Head of caudate nucleus (tissue), 42 donors: ENCODE data around the gene ATG10.
"Not testable (repeated sequence)": the region's sequence is repeated elsewhere in the genome, so short reads cannot be mapped to it uniquely, and the experiment has no call there.

Experiments
- DNase-seq, 42 donors: peaks; one replicate each; pipeline versions ENCODE4 v3.0.0 to v3.0.0-alpha.2; 2020 to 2021; ENCODE audit warnings: mixed read lengths in 7 of 42
- intact Hi-C: fragments of 100-400 bp; cut with DNase I; formaldehyde crosslinking; loops from one replicate; pipeline ENCODE4 v1.15.0; 2022

The ATG10 gene

DNA sequence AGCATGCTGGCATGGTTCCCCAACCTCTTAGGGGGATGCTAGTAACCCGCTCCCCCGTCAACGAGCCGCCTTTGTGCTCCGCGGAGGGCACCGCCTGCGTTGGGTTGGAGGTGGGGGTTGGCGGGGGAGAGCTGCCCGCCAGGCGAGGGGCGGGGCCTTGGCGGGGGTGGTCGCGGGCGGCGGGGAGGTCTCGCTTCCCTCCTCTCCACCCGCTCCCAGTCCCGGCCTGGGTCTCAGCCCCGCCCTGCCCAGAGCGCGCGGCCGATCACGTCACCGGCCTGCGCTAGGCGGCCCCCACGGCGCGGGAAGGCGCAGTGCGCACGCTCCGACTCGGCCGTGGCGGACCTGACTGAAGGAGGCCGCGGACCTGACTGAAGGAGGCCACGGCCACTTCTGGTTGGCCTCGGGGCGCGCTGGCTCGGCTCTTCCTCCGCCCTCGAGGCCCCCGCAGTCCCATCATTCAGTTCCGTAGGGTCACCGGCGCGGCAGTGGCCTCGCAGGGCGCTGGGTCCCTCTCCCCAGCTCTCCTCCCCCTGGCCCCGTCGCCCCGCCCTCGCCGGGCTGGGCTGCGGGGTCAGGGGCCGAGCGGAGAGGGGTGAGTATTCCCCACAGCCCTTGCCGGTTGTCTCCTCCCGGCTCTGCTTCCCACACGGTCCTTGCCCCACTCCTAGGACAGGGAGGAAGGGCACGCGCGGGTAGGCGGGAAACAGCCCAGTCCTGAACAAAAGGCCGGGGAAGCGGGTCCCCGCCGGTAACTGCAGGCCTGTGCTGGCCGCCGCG lies at the start of gene ATG10:
TSS of gene ATG10 (plus strand) at position 312 of the 780 bp plus-strand sequence. CDS start 15,548 bp downstream, outside the sequence.
- DNase-seq, result peak; percentile 77 to 98 (median 95)
- intact Hi-C loops, result loop anchor here (2.0 to 10.0 kb wide), 3 partner anchors 120 to 221 kb away; partner anchors contain the start of gene SSBP2

- intact Hi-C loops, result no loop called here
- DNase-seq, result no peak
Observed at GRCh38 chr5:81922854-81923279, 49.0 kb upstream of the ATG10 start.

DNA sequence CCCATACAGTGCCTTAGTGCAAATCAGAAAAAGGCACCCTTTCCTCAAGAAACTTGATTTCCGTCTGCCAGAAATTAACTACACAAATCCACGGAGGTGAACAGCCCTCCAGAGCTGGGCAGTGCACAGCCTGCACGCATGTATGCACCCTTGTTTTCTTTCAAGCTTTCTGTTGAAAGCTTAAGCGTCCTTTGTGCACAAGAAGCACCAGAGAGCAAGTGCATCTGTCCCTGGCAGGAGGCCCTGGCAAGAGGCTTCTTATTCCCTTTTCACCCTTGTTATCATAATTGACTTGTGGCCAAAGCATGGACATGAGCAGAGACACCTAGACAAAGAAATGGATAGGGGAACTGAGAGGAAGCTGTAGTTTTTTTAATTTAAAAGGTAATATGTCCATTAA lies 47.4 kb upstream of the ATG10 start:
- DNase-seq, result peak in 35 of 42 donors; percentile 7 to 66 (median 39)
- intact Hi-C loops, result no loop called here

GRCh38 chr5:81925009-81925408 lies 46.8 kb upstream of the ATG10 start:
- no peak for DNase-seq
- intact Hi-C loops, result no loop called here

GRCh38 chr5:81925981-81926380 lies 45.8 kb upstream of the ATG10 start:
- no peak for DNase-seq
- intact Hi-C loops, result no loop called here

GRCh38 chr5:81936066-81936465 lies 35.8 kb upstream of the ATG10 start:
- no peak for DNase-seq
- intact Hi-C loops, result no loop called here

DNA sequence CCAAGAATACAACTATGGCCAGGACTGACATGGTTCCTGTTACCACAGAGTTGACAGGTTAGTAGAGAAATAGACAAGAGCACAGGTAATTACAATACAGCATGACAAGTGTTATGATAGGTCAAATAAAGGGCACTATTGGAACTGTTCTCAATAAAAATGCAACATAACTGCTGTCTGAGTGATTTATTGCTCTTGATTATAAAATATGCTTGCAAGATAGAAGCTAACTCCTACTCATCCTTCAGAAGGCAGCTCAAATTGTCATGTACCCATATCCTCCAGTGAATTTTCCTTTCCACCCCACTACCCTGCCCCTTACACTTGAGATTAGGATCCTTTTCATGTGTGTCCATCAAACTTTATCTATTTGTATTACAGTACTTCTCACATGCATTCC lies 35.1 kb upstream of the ATG10 start:
- DNase-seq, result peak in 3 of 42 donors; percentile 9 to 17 (median 12)
- intact Hi-C loops, result no loop called here

GRCh38 chr5:81942746-81943145 lies 29.1 kb upstream of the ATG10 start:
- intact Hi-C loops, result no loop called here
- no peak for DNase-seq

- no peak for DNase-seq
- intact Hi-C loops, result no loop called here
Observed at GRCh38 chr5:81948349-81948748, 23.5 kb upstream of the ATG10 start.

DNA sequence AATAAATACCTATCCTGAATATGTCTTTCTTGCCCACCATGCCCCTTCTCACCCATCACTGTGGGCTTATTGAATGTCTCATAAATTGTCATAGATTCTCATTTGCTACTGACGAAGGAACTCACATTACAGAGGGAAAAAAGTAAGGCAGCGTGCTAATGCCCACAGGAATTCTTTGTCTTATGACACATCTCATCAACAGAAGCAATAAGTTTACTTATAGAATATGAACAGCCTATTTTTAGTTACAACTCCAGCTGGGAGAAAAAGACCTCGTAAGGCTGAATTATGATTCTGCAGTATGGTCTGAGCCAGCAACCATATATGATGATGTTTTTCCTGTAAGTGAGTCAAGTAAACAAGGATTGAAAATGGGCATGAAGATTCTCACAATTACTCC lies 22.4 kb upstream of the ATG10 start:
- intact Hi-C loops, result no loop called here
- no peak for DNase-seq

GRCh38 chr5:81950996-81951395 lies 20.8 kb upstream of the ATG10 start:
- no peak for DNase-seq
- intact Hi-C loops, result no loop called here

GRCh38 chr5:81954796-81955195 lies 17.0 kb upstream of the ATG10 start:
- intact Hi-C loops, DNase-seq: not testable (repeated sequence)

GRCh38 chr5:81958129-81958528 lies 13.7 kb upstream of the ATG10 start:
- DNase-seq, intact Hi-C loops: not testable (repeated sequence)

GRCh38 chr5:81961651-81962440 lies 10.0 kb upstream of the ATG10 start:
- DNase-seq, result no peak
- intact Hi-C loops, result no loop called here

DNA sequence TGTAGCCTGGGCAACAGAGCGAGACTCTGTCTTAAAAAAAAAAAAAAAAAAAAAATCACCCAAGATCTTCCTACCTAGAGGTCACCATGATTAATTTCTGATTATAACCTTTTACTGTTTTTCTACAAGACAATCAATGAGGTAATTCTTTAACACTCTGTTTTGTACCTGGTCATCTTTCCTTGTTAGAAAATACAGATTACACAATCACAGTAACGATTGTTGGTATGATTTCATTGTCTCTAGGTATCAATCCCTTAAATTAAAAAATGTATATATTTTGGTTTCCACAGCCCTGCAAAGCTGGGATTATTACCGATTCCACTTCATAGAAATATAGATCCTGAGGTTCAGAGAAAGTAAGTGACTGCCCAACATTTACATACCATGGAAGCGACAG lies 8.3 kb upstream of the ATG10 start:
- intact Hi-C loops, result no loop called here
- DNase-seq, result no peak

- DNase-seq, result no peak
- intact Hi-C loops, result no loop called here
Observed at GRCh38 chr5:81965524-81965923, 6.3 kb upstream of the ATG10 start.

DNA sequence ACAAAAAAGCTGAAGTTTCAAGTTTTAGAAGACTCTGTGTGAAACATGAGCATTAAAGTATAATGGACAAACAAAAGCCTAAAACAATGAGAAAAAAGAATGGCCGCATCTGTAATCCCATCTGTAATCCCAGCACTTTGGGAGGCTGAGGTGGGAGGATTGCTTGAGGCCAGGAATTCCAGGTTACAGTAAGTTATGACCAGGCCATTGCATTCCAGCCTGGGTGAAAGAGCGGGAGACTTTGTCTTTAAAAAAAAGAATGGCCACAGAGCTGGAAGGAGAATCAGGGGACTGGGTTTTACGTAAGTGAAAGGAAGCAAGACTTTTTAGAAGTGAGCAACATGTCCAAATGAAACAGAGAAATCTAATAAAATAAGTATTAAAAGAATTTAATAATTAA lies 2.6 kb upstream of the ATG10 start:
- no peak for DNase-seq

DNA sequence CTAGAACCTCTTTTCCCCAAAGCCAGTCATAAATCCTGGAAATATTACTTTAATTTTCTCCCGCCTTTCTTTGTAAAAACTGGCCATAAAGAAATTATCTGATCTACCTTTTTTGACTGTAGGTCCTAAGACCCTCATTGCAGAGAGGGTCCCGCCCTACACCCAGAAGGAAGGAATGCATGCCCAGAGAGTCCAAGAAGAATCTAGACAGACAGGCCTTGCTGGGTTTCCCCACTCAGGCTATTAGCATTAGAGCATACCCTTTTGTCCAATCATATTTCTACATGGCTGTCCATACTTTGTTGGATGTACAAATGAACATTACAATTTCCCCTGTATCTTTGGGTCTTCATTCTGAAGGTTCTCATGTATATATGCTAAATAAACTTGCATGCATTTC lies 1.9 kb upstream of the ATG10 start:
- DNase-seq, result no peak
- intact Hi-C loops, result loop anchor here (2.0 to 10.0 kb wide), 3 partner anchors 118 to 219 kb away; partner anchors contain the start of gene SSBP2

More for the DNA sequence above, 2.6 kb upstream of the ATG10 start:
- intact Hi-C loops, result no loop called here

DNA sequence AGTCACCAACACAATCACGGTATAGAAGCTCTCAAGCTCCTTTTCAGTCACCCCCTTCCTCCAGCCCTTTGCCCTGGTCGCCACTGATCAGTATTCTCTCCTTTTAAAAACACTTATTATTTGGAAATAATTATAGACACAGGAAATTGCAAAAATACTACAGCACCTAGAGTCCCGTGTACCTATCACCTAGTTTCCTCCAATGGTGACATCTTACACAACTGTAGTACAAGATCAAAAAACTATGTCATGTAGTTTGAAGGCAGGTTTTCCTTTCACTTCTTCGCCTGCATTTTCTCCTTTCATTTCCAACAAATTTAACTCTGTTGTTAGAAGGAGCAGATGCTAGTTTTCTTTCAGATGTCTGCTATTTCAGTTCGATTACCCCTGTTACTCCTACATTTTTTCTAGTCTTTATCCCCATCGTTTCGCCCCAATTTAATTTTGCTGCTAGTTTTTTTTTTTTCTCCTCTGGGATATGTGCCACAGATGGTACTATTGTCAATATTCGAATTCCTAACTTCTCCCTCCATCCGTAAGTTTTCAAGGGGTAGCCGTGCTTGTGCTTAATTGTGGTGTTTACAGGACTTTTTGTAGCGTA lies 612 bp upstream of the ATG10 start:
- intact Hi-C loops, result loop anchor here (2.0 to 10.0 kb wide), 3 partner anchors 119 to 220 kb away; partner anchors contain the start of gene SSBP2
- peak in 18 of 42 donors; percentile 6 to 57 (median 16) for DNase-seq

GRCh38 chr5:81972492-81972783 lies 615 bp downstream of the ATG10 start:
- intact Hi-C loops, result loop anchor here (5.0 to 10.0 kb wide), 2 partner anchors 120 to 132 kb away; no protein-coding TSS in a partner anchor

More at GRCh38 chr5:81972492-81972783, 615 bp downstream of the ATG10 start:
- no peak for DNase-seq
